PFSK-1 (cell line): ENCODE measurements around the gene ASIC2.

Experiments
- FOXP2 ChIP-seq: optimal IDR thresholded peaks from 2 replicates; pipeline ENCODE3; 2011; ENCODE audit warnings: borderline replicate concordance, control low read depth, inconsistent platforms; ENCODE audit not compliant: insufficient read depth; ENCODE audit errors: extremely low read length, extremely low read depth
- POLR2AphosphoS5 ChIP-seq: IDR thresholded peaks from 2 replicates; pipeline ENCODE4 v1.6.1; 2012; ENCODE audit warnings: low read depth, mild to moderate bottlenecking, control low read depth, low read length, moderate library complexity
- REST ChIP-seq, 2 experiments: IDR thresholded peaks; 2 replicates each; pipeline versions ENCODE4 v1.6.1 to v1.8.0; 2011 to 2012; ENCODE audit warnings: low read depth in 2 of 2, low read length in 2 of 2, control low read depth in 1 of 2, inconsistent platforms in 1 of 2, mild to moderate bottlenecking in 1 of 2, moderate library complexity in 1 of 2; ENCODE audit not compliant: insufficient read depth in 1 of 2
- SIN3A ChIP-seq: IDR thresholded peaks from 2 replicates; pipeline ENCODE4 v1.6.1; 2012; ENCODE audit warnings: mild to moderate bottlenecking, low read length, moderate library complexity, borderline replicate concordance; ENCODE audit not compliant: insufficient read depth
- TAF1 ChIP-seq: IDR thresholded peaks from 2 replicates; pipeline ENCODE4 v1.6.1; 2012; ENCODE audit warnings: low read length, control low read depth, borderline replicate concordance; ENCODE audit not compliant: insufficient read depth

The ASIC2 gene

GRCh38 chr17:33299115-33299514 is 6.0 kb upstream of the ASIC2 start:
- no peak for TF ChIP-seq TAF1
- no peak for TF ChIP-seq REST (IDR thresholded peaks at IDR 0.05; ENCODE audit: insufficient read depth in 1 of 2, low read depth in 2 of 2, low read length in 2 of 2)
- no peak for TF ChIP-seq FOXP2
- no peak for TF ChIP-seq POLR2AphosphoS5
- no peak for TF ChIP-seq SIN3A

GRCh38 chr17:33297643-33298042 is 4.5 kb upstream of the ASIC2 start:
- TF ChIP-seq FOXP2 (no peak), SIN3A (no peak), REST (IDR thresholded peaks at IDR 0.05; ENCODE audit: insufficient read depth in 1 of 2, low read depth in 2 of 2, low read length in 2 of 2) (no peak), TAF1 (no peak), POLR2AphosphoS5 (no peak)

GRCh38 chr17:33294994-33295393 is 1.9 kb upstream of the ASIC2 start:
- TF ChIP-seq SIN3A = no peak
- no peak for TF ChIP-seq POLR2AphosphoS5
- no peak for TF ChIP-seq REST (IDR thresholded peaks at IDR 0.05; ENCODE audit: insufficient read depth in 1 of 2, low read depth in 2 of 2, low read length in 2 of 2)

- no peak for TF ChIP-seq POLR2AphosphoS5
- no peak for TF ChIP-seq SIN3A
- no peak for TF ChIP-seq REST (IDR thresholded peaks at IDR 0.05; ENCODE audit: insufficient read depth in 1 of 2, low read depth in 2 of 2, low read length in 2 of 2)
- TF ChIP-seq TAF1 = no peak
- no peak for TF ChIP-seq FOXP2
Measured at GRCh38 chr17:33292201-33292980, 704 bp downstream of the ASIC2 start.
